HG02623 (cell line): ENCODE data around the gene MARK3.
"Not testable (repeated sequence)": the region's sequence is repeated elsewhere in the genome, so short reads cannot be mapped to it uniquely, and the experiment has no call there.

Experiments used
- ATAC-seq: cut with Tn5 transposase; IDR thresholded peaks from one replicate; pipeline ENCODE4 v1.9.1; 2021; ENCODE audit warnings: moderate library complexity; ENCODE audit not compliant: unreplicated experiment

The MARK3 gene

GRCh38 chr14:103510724-103511693 is 125.8 kb downstream of the MARK3 start:
- ATAC-seq = no peak

DNA sequence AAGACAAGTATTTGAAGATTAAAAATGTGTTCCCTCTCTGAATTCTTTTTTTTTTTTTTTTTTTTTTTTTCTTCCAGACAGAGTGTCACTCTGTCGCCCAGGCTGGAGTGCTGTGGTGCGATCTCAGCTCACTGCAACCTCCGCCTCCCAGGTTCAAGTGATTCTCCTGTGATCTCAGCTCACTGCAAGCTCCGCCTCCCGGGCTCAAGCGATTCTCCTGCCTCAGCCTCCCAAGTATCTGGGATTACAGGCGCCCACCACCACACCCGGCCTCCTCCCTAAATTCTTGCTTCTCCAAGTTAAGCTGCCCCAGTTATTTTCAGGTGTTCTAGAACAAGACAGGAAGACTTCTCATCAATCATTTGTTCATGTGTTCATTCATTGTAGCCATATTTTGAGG is 127.0 kb downstream of the MARK3 start:
- not testable (repeated sequence) for ATAC-seq

DNA sequence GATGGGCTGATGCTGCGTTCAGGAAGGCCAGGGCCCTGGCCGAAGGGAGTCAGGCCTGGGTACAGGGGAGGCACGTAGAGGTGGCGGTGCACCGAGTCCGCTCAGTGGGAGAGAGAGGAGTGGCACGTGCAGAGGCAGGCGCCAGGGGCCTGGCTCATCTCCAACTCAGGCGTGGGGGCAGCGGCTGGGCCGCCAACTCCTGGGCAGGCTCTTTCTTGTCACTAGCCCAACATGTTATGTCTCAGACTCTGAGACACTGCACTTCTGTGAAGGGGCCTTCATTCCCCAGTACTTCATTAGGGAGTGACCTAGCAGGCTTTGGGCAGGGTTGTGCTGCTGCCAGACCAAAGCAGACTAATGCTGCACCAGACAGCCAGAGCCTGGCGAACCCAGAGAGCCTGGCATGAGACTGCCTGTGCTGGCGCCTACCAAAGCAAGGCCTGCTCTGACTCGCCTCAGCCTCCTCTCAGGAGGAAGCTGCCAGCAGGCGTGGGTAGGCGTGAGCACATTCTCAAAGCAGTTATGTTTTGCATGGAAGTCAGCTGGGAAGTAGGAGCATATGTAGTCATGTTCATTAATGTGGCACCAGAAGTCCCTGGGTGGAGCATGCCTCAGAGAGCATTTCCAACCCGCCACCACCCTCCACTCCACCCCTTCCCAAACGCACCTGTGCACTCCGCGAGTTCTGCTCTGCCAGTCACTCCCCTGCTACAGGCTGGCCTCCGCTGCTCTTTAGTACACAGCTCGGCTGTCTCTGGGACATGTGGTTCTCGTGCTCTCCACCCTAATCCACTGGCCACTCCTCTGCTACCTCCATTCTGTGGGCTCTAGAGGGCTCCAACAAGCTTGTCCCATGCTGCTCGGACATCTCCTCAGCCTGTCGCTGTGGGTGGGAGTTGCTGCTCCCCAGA is 127.7 kb downstream of the MARK3 start:
- ATAC-seq = no peak

- no peak for ATAC-seq
Observed at GRCh38 chr14:103514596-103515421, 129.6 kb downstream of the MARK3 start.

GRCh38 chr14:103516426-103517173 is 131.4 kb downstream of the MARK3 start:
- ATAC-seq = no peak

DNA sequence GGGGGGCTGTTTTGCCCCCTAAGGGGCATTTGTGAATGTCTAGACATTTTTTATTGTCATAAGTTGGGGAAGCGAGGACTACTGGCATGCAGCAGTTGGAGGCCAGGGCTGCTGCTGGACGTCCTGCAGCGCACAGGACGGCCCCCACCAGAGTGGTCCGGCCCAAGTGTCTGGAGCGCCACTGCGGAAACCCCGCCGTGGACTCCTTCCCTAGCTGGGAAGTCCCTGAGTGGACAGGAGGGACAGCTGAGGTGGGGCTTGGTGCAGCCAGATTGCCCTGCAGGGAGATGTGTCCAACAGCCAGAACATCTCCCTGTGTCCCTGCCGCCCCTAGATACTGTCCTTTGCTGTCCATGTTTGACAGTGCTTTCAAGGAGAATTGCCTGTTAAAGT is 132.0 kb downstream of the MARK3 start:
- no peak for ATAC-seq

GRCh38 chr14:103517721-103518421 is 132.7 kb downstream of the MARK3 start:
- no peak for ATAC-seq

DNA sequence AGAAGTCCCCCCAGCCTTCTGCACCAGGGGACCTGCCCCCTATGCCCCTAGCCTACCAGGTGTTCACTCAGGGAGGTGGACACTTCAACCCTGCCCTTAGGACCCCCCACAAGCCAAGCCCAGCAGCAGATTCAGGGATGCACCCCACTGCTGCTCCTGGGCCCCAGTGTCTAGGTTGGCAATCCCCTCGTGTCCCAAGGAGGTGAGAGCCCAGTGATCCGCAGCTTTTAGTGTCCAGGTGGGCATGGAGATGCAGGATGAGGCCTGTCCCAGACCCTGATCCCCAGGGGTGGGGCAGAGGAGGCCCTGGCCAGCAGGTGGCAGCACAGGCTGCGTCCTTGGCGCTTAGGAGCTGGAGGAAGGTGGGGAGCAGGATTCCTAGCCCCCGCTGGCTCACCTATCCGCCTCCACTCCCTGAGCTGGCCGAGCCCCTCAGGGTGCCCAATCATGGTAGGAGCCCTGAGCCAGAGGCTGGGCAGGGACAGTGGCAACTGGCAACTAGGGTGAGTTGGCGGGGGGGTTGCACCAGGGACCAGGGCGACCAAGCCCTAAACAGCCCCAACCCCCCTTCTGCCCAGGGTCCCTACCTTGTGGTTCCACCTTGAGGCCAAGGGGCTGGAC is 133.3 kb downstream of the MARK3 start:
- no peak for ATAC-seq

DNA sequence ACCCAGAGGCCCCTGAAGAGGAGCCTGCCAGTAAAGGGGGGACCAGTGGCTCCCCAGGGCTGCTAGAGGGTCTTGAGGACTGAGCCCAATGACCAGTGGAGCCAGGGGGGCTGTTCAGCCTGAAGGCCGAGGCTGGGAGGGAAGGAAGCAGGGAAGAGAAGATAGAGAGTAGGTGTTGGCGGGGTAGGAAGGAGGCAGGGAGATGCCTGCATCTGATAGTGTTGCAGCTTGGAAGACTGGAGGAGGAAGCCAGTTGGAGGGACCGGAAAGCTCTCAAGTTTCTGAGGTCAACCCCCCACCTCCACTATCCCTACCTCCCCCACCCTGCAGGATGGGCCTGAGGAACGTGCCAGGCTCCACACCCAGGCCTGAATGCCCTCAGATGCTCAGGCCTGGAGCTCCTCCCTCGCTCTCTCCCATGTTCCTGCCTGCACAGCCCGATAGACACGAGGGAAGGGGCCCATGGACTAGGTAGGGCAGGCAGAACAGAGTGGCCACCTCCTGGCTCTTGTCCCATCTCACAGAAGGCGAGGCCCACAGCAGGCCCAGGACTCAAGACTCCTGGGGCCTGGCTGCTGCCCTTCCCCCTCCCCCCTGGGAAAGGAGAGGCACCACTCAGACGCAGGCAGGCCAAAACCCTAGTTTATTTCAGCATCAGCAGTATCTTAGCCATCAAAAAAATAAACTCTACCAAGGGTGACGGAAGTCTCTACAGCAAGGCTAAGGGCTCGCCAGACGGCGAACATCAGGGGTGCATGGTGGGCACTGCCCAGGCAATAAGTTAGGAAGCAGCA is 134.0 kb downstream of the MARK3 start:
- no peak for ATAC-seq

DNA sequence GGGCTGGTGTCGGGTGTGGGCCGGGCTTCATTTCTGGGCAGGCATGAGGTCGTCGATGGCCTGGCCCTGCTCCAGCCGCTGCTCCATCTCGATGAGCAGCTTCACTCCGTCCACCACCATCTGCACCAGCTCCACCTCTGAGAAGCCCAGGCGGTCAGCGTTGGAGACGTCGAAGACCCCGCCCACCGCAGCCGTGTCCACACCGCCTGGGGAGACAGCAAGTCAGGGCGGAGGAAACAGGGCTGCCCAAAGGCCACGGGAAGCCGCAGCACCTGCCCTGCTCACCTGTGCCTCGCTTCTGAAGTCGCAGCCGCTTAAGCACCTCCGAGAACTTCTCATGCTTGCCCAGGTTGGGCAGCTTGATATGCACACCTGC is 134.6 kb downstream of the MARK3 start:
- ATAC-seq = no peak

DNA sequence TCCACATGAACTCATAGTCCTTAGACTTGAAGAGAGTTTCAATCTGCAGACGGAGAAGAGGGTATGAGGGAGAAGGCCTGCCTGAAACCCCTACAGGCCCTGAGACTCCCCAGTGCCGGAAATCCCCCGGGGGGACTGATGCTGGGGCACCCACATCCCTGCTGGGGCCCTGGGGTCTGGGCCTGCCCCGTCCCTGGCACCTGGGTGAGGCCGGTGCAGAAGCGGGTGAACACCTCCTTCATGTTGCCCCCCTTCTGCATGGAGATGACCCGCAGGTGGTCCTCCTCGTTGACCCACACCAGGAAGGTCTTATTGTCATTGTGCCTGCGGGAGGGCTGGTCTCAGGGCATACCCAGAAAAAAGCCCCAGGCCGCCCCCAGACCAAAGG is 135.0 kb downstream of the MARK3 start:
- no peak for ATAC-seq

DNA sequence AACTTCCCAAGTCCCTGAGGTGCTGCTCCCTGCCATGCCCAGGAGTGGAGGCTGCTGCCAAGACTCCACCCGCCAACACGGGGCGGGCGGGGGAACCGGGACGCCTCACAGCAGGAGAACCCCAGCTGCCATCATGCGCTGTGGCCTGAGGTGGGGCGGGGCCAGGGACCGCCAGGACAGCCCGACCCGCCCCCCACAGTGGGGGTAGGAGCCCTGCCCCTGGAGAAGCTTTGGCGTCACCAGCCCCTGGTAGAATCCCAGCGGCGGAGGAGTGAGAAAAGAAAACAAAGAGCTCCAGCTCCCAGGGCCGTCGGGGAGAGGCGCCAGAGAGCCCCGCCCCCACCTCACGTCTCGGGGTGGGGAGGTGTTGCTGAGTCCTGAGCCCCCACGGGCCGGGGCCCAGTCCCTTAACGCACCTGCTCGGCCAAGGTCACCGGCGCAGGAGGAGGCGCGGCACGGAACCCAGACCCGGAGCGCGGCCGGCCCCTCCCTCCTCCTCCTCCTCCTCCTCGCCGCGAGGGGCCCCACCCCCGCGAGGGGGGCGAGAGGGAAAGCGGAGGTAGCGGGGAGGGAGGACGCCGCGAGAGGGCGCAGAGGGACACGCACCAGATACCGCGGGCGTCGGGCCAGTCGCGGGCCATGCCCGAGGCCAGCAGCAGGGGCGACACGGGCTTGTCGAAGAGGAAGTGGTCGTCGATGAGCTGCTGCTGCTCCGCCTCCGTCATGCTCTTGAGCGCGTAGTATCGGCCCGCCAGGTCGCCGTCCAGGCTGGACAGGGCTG is 135.6 kb downstream of the MARK3 start:
- no peak for ATAC-seq

DNA sequence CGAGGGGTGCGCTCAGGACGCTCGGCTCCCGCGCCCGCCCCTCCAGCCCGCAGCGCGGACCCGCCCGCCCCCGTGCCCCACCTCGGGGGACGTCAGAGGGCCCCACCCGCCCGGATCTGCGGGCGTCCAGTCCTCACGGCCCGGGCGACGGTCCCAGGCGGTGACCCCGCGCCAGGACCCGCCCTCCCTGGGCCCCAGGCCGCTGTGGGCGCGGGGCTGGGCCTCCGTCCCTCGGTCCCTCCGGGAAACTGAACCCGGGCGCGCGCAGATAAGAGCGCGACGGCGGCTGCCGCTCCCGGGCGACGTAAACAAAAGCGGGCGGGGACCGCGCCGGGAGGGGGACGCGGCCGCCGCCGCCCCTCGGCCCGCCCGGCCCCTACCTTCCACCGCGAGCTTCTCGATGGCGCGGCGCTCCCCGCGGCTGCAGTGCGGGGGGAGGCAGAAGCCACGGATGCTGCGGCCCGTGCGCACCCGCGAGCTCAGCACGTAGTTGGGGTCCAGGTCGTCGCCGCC is 136.3 kb downstream of the MARK3 start:
- ATAC-seq = no peak

GRCh38 chr14:103521951-103522563 is 136.8 kb downstream of the MARK3 start:
- ATAC-seq = no peak

- ATAC-seq = no peak
Observed at GRCh38 chr14:103522649-103523574, 137.7 kb downstream of the MARK3 start, which contains the start of gene CKB. CKB (minus strand) TSS chr14:103522830; CDS start chr14:103522493, 337 bp downstream.

DNA sequence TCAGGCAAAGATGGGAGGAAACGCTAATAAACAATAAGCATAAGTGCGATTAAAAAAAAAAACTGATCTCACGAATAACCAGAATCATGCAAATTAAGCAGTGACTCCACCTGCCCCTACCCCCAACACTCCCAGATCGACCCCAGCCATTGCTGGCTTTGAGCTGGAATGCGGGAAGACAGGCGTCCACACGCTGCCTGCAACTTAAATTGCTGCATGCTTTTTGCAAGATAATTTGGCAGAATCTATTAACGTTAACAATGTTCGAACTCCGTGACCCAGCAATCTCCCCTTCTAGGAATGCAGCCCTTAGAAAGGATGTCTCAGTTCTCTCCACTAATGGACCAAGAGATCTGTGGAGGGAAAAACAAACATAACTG is 138.3 kb downstream of the MARK3 start:
- ATAC-seq = no peak
